CD4-positive, alpha-beta T cell treated with Interleukin-1 beta for 1 hour (primary cell): ENCODE measurements around the gene PCDHB11.
"Not testable (repeated sequence)": the region's sequence is repeated elsewhere in the genome, so short reads cannot be mapped to it uniquely, and the experiment has no call there.

Experiments
- DNase-seq, 2 donors: peaks; one replicate each; pipeline ENCODE4 v3.0.0-alpha.2; 2020 to 2022

PCDHB11 gene

DNA sequence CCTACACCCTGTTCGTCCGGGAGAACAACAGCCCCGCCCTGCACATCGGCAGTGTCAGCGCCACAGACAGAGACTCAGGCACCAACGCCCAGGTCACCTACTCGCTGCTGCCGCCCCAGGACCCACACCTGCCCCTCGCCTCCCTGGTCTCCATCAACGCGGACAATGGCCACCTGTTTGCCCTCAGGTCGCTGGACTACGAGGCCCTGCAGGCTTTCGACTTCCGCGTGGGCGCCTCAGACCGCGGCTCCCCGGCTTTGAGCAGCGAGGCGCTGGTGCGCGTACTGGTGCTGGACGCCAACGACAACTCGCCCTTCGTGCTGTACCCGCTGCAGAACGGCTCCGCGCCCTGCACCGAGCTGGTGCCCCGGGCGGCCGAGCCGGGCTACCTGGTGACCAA, 10.7 kb upstream of the PCDHB11 start:
- not testable (repeated sequence) for DNase-seq

DNA sequence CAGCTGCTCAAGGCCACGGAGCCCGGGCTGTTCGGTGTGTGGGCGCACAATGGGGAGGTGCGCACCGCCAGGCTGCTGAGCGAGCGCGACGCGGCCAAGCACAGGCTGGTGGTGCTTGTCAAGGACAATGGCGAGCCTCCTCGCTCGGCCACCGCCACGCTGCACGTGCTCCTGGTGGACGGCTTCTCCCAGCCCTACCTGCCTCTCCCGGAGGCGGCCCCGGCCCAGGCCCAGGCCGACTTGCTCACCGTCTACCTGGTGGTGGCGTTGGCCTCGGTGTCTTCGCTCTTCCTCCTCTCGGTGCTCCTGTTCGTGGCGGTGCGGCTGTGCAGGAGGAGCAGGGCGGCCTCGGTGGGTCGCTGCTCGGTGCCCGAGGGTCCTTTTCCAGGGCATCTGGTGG, 10.3 kb upstream of the PCDHB11 start:
- DNase-seq: not testable (repeated sequence)

DNA sequence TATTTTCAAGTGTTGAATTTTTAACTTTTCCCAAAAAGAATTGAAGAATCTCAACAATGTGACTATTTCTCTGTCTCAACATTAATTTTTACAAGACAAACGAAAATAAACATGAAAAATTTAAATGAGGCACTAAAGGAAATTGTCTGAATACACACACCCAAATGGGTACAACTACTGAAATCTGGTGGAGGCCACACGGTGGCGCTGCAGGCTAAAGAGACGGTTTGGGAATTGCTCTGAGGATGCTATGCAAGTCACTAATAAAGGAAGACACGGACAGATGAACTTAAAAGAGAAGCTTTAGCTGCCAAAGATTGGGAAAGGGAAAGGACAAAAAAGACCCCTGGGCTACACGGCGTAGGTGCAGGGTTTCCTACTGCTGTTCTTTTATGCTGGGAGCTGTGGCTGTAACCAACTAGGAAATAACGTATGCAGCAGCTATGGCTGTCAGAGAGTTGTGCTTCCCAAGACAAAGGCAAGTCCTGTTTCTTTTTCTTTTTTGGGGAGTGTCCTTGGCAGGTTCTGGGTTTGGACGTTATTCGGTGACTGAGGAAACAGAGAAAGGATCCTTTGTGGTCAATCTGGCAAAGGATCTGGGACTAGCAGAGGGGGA, 7.2 kb upstream of the PCDHB11 start, which contains the start of gene PCDHB10:
Gene PCDHB10, plus strand, starts transcription at position 244 of the 616 bp plus-strand sequence. Its CDS starts 200 bp downstream, at position 444.
- DNase-seq: peak in 1 of 2 donors; percentile 22

DNA sequence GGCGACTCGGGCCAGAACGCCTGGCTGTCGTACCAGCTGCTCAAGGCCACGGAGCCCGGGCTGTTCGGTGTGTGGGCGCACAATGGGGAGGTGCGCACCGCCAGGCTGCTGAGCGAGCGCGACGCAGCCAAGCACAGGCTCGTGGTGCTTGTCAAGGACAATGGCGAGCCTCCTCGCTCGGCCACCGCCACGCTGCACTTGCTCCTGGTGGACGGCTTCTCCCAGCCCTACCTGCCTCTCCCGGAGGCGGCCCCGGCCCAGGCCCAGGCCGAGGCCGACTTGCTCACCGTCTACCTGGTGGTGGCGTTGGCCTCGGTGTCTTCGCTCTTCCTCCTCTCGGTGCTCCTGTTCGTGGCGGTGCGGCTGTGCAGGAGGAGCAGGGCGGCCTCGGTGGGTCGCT, 5.1 kb upstream of the PCDHB11 start:
- not testable (repeated sequence) for DNase-seq

DNA sequence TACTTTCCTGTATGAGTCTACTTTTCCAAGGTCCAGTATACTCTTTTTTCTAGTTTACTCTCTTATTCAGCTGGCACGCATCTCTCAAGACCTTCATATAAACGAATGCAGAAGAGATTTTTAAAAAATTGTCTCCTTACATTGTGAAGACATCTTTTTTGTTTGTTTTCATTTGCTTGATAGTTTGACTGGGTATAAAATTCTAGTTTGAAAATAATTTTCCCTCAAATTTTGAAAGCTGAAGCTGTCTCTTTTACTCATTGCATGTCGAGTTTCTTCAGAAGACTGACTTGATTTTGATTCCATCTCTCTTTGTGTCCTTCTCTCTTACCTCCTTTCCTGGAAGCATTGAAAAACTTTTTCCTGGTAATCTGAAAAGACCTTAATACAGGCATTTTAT, 3.1 kb upstream of the PCDHB11 start:
- no peak for DNase-seq

DNA sequence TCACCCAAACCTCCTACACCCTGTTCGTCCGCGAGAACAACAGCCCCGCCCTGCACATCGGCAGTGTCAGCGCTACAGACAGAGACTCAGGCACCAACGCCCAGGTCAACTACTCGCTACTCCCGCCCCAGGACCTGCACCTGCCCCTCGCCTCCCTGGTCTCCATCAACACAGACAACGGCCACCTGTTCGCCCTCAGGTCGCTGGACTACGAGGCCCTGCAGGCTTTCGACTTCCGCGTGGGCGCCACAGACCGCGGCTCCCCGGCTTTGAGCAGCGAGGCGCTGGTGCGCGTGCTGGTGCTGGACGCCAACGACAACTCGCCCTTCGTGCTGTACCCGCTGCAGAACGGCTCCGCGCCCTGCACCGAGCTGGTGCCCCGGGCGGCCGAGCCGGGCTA, 1.7 kb downstream of the PCDHB11 start:
- DNase-seq: not testable (repeated sequence)

DNA sequence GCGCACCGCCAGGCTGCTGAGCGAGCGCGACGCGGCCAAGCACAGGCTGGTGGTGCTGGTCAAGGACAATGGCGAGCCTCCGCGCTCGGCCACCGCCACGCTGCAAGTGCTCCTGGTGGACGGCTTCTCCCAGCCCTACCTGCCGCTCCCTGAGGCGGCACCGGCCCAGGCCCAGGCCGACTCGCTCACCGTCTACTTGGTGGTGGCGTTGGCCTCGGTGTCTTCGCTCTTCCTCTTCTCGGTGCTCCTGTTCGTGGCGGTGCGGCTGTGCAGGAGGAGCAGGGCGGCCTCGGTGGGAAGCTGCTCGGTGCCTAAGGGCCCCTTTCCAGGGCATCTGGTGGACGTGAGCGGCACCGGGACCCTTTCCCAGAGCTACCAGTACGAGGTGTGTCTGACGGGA, 2.2 kb downstream of the PCDHB11 start:
- DNase-seq: not testable (repeated sequence)

DNA sequence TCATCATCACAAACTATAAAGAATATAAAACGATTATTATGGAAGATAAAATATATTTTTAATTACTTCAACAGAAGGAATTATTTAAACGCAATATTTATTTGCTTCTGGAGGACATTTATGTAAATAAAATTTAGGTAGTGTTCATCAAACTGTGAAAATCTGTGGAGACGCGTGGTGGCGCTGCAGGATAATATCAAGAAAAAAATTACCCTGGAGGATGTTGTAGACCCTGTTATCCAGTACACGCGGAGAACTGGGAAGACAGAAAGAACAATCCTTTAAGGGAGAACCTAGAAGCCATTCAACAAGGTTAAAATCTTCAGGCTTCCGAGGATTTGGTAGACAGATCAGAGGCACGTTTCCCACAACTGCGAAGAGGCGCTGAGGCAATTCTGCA, 9.1 kb downstream of the PCDHB11 start, which contains the start of gene PCDHB12:
Gene PCDHB12, plus strand, starts transcription at position 242 of the 400 bp plus-strand sequence. CDS start 189 bp downstream, outside the sequence.
- DNase-seq: no peak

DNA sequence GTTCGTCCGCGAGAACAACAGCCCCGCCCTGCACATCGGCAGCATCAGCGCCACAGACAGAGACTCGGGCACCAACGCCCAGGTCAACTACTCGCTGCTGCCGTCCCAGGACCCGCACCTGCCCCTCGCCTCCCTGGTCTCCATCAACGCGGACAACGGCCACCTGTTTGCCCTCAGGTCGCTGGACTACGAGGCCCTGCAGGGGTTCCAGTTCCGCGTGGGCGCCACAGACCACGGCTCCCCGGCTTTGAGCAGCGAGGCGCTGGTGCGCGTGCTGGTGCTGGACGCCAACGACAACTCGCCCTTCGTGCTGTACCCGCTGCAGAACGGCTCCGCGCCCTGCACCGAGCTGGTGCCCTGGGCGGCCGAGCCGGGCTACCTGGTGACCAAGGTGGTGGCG, 10.9 kb downstream of the PCDHB11 start:
- DNase-seq: not testable (repeated sequence)

DNA sequence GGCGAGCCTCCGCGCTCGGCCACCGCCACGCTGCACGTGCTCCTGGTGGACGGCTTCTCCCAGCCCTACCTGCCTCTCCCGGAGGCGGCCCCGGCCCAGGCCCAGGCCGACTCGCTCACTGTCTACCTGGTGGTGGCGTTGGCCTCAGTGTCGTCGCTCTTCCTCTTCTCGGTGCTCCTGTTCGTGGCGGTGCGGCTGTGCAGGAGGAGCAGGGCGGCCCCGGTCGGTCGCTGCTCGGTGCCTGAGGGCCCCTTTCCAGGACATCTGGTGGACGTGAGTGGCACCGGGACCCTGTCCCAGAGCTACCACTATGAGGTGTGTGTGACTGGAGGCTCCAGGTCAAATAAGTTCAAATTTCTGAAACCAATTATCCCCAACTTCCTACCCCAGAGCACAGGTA, 11.4 kb downstream of the PCDHB11 start:
- DNase-seq: not testable (repeated sequence)

DNA sequence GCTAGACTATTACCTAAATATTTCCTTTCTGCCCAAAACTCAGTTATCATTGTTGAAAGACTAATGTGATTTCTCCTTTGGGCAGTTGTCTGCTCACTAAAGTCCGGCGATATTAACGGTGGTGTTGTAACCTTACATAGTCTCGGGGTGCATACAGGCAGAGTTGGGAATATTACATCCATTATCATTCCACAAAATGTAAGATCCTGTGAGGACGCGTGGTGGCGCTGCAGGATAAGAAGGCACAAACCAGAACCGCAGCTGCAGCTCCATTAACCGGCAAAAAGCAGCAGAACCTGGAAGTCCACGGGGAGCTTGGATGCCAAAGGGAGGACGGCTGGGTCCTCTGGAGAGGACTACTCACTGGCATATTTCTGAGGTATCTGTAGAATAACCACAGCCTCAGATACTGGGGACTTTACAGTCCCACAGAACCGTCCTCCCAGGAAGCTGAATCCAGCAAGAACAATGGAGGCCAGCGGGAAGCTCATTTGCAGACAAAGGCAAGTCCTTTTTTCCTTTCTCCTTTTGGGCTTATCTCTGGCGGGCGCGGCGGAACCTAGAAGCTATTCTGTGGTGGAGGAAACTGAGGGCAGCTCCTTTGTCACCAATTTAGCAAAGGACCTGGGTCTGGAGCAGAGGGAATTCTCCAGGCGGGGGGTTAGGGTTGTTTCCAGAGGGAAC, 14.4 kb downstream of the PCDHB11 start, which contains the start of gene PCDHB13:
Gene PCDHB13, plus strand, starts transcription at position 264 of the 684 bp plus-strand sequence. Its CDS starts 205 bp downstream, at position 469.
- peak in 1 of 2 donors; percentile 12 for DNase-seq

DNA sequence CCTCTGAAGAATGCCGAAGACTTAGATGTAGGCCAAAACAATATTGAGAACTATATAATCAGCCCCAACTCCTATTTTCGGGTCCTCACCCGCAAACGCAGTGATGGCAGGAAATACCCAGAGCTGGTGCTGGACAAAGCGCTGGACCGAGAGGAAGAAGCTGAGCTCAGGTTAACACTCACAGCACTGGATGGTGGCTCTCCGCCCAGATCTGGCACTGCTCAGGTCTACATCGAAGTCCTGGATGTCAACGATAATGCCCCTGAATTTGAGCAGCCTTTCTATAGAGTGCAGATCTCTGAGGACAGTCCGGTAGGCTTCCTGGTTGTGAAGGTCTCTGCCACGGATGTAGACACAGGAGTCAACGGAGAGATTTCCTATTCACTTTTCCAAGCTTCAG, 15.2 kb downstream of the PCDHB11 start:
- DNase-seq: not testable (repeated sequence)

DNA sequence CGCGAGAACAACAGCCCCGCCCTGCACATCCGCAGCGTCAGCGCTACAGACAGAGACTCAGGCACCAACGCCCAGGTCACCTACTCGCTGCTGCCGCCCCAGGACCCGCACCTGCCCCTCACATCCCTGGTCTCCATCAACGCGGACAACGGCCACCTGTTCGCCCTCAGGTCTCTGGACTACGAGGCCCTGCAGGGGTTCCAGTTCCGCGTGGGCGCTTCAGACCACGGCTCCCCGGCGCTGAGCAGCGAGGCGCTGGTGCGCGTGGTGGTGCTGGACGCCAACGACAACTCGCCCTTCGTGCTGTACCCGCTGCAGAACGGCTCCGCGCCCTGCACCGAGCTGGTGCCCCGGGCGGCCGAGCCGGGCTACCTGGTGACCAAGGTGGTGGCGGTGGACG, 16.1 kb downstream of the PCDHB11 start:
- not testable (repeated sequence) for DNase-seq

DNA sequence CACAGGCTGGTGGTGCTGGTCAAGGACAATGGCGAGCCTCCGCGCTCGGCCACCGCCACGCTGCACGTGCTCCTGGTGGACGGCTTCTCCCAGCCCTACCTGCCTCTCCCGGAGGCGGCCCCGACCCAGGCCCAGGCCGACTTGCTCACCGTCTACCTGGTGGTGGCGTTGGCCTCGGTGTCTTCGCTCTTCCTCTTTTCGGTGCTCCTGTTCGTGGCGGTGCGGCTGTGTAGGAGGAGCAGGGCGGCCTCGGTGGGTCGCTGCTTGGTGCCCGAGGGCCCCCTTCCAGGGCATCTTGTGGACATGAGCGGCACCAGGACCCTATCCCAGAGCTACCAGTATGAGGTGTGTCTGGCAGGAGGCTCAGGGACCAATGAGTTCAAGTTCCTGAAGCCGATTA, 16.6 kb downstream of the PCDHB11 start:
- DNase-seq: not testable (repeated sequence)

DNA sequence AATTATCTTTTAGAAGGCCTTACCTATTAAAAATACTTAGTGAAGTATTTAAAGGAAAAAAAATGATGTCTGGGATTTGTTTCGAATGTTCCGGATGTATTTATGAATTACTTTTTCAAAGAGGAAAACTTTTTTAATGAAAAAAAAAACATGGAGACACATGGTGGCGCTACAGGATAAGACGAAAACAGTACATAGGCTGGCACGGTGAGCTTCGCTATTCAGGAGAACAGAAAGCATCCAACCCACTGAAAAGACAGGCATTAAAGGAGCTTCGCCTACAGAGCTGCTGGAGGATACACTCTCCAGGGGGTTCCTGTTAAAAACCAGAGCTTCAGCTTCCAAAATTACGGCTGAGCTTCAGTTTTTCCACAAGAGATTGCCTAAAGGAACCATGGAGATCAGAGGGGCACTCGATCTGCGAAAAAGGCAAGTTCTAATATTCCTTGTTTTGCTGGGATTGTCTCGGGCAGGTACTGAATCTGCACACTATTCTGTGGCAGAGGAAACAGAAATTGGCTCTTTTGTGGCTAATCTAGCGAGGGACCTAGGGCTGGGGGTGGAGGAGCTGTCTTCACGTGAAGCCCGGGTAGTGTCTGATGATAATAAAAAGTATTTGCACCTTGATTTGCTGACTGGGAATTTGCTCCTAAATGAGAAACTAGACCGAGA, 23.8 kb downstream of the PCDHB11 start, which contains the start of gene PCDHB14:
Gene PCDHB14, plus strand, starts transcription at position 232 of the 672 bp plus-strand sequence. Its CDS starts 163 bp downstream, at position 395.
- DNase-seq: peak in 1 of 2 donors; percentile 2

DNA sequence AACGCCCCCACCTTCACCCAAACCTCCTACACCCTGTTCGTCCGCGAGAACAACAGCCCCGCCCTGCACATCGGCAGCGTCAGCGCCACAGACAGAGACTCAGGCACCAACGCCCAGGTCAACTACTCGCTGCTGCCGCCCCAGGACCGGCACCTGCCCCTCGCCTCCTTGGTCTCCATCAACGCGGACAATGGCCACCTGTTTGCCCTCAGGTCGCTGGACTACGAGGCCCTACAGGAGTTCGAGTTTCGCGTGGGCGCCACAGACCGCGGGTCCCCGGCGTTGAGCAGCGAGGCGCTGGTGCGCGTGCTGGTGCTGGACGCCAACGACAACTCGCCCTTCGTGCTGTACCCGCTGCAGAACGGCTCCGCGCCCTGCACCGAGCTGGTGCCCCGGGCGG, 25.4 kb downstream of the PCDHB11 start:
- DNase-seq: not testable (repeated sequence)

DNA sequence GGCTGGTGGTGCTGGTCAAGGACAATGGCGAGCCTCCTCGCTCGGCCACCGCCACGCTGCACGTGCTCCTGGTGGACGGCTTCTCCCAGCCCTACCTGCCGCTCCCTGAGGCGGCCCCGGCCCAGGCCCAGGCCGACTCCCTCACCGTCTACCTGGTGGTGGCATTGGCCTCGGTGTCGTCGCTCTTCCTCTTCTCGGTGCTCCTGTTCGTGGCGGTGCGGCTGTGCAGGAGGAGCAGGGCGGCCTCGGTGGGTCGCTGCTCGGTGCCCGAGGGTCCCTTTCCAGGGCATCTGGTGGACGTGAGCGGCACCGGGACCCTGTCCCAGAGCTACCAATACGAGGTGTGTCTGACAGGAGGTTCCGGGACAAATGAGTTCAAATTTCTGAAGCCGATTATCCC, 26.0 kb downstream of the PCDHB11 start:
- not testable (repeated sequence) for DNase-seq

DNA sequence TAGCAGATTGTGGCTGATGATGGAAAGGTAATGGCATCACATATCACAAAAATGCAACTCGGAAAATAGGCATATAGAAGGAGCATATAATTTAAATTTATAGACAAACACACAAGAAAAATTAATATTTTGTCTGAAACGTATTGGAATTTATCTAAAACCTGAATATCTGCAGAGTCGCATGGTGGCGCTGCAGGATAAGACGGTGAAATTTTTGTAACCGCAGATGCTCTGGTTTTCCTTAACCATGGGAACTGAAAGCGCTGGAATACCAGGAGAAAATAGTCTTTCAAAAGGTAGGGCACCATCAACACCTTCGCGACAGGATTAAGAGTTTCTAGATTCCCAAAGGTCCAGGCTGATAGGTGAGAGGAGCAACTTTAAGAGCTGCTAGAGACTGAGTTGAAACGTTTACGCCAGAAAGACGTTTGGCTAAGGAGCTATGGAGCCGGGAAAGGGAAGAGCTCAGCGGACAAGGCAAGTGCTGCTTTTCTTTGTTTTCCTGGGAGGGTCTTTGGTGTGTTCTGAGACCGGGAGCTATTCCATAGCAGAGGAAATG, 34.8 kb downstream of the PCDHB11 start:
- no peak for DNase-seq

DNA sequence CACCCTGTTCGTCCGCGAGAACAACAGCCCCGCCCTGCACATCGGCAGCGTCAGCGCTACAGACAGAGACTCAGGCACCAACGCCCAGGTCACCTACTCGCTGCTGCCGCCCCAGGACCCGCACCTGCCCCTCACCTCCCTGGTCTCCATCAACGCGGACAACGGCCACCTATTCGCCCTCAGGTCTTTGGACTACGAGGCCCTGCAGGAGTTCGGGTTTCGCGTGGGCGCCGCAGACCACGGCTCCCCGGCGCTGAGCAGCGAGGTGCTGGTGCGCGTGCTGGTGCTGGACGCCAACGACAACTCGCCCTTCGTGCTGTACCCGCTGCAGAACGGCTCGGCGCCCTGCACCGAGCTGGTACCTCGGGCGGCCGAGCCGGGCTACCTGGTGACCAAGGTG, 36.5 kb downstream of the PCDHB11 start:
- DNase-seq: not testable (repeated sequence)

DNA sequence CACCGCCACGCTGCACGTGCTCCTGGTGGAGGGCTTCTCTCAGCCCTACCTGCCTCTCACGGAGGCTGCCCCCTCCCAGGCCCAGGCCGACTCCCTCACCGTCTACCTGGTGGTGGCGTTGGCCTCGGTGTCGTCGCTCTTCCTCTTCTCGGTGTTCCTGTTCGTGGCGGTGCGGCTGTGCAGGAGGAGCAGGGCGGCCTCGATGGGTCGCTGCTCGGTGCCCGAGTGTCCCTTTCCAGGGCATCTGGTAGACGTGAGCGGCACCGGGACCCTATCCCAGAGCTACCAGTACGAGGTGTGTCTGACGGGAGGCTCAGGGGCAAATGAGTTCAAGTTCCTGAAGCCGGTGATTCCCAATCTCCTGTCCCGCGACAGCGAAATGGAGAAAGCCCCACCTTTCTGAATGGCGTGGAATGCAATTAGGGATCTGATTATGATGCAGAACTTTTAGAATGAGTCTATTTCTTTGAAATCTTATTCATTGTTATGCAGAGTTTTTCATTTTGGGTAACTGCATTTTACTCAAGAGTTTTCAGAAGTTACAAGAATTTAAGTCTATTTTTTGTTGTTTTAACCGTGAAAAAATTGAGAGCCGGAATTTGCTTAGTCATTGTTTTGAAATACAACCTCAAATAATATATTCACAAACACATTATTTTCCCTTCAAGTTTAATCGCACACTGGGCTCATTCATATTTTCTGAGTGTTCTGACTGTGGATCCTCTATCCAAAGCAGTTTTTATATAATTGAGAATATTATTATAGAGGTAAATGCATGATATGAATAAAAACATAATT, 37.3 kb downstream of the PCDHB11 start:
- DNase-seq: no peak

DNA sequence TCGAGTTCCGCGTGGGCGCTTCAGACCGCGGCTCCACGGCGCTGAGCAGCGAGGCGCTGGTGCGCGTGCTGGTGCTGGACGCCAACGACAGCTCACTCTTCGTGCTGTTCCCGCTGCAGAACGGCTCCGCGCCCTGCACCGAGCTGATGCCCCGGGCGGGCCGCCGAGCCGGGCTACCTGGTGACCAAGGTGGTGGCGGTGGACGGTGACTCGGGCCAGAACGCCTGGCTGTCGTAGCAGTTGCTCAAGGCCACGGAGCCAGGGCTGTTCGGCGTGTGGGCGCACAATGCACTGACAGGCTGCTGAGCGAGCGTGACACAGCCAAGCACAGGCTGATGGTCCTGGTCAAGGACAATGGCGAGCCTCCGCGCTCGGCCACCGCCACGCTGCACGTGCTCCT, 42.1 kb downstream of the PCDHB11 start:
- no peak for DNase-seq

DNA sequence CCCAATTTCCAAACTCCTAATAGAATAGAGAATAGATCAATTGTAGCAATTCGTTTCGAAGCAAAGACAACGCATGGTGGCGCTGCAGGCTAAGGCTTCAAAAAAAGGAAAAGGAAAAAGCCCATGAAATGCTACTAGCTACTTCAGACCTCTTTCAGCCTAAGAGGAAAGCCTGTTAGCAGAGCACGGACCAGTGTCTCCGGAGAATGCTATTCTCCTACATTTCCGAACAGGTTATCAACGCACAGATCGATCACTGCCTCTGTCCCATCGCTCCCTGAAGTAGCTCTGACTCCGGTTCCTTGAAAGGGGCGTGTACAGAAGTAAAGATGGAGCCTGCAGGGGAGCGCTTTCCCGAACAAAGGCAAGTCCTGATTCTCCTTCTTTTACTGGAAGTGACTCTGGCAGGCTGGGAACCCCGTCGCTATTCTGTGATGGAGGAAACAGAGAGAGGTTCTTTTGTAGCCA, 45.9 kb downstream of the PCDHB11 start, which contains the start of gene PCDHB15:
Gene PCDHB15, plus strand, starts transcription at position 146 of the 468 bp plus-strand sequence. Its CDS starts 184 bp downstream, at position 330.
- peak in 1 of 2 donors; percentile 6 for DNase-seq
